Nephron (organoid): Measurements from ENCODE around the gene CCL1.

Experiments used
- H3K27ac Mint-ChIP-seq, 3 experiments: 2 replicates each; pipeline ENCODE4 v1.8.0; 2020; ENCODE audit warnings: mixed read lengths in 3 of 3, mild to moderate bottlenecking in 2 of 3, moderate library complexity in 1 of 3
- H3K27me3 Mint-ChIP-seq: 2 replicates; pipeline ENCODE4 v1.8.0; 2021; ENCODE audit warnings: low read depth, mild to moderate bottlenecking, moderate library complexity, mixed read lengths
- H3K36me3 Mint-ChIP-seq: 2 replicates; pipeline ENCODE4 v1.8.0; 2020; ENCODE audit warnings: low read depth, mixed read lengths
- H3K4me1 Mint-ChIP-seq: 2 replicates; pipeline ENCODE4 v1.8.0; 2020; ENCODE audit warnings: mixed read lengths
- H3K4me3 Mint-ChIP-seq, 3 experiments: 2 replicates each; pipeline ENCODE4 v1.8.0; 2020; ENCODE audit warnings: mild to moderate bottlenecking in 3 of 3, mixed read lengths in 3 of 3, moderate library complexity in 2 of 3
- H3K9me3 Mint-ChIP-seq: 2 replicates; pipeline ENCODE4 v1.8.0; 2020; ENCODE audit warnings: mixed read lengths
- TF ChIP-seq, protein P1 (sequence below), 3 experiments: fragments of 200-600 bp; sonication (generic); IDR thresholded peaks; one replicate each; pipeline ENCODE4 v1.5.0; 2021; ENCODE audit warnings: antibody characterized with exemption in 3 of 3; ENCODE audit not compliant: unreplicated experiment in 3 of 3

CCL1 gene

DNA sequence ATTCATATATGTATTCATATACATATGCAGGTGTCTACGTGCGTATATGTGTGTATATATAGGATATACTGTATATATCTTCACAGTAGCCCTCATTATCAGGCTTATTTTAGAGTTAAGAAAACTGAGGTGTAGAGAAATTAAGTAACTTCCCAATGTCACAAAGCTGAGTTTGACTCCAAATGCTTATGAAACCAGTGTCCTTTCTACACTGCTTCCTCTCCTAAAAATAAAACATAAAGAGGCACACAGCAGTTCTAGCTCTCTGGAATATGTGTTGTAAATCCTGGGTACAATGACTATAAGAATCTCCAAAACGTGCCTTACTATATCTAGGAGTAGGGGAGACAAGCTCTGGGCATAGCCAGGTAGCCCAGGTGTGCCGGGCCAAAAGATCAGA, 40.0 kb upstream of the CCL1 start:
- TF ChIP-seq, protein P1, sequence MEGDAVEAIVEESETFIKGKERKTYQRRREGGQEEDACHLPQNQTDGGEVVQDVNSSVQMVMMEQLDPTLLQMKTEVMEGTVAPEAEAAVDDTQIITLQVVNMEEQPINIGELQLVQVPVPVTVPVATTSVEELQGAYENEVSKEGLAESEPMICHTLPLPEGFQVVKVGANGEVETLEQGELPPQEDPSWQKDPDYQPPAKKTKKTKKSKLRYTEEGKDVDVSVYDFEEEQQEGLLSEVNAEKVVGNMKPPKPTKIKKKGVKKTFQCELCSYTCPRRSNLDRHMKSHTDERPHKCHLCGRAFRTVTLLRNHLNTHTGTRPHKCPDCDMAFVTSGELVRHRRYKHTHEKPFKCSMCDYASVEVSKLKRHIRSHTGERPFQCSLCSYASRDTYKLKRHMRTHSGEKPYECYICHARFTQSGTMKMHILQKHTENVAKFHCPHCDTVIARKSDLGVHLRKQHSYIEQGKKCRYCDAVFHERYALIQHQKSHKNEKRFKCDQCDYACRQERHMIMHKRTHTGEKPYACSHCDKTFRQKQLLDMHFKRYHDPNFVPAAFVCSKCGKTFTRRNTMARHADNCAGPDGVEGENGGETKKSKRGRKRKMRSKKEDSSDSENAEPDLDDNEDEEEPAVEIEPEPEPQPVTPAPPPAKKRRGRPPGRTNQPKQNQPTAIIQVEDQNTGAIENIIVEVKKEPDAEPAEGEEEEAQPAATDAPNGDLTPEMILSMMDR (IDR thresholded peaks at IDR 0.05; ENCODE audit: unreplicated experiment in 3 of 3): no peak
- H3K27me3 Mint-ChIP-seq: peaks cover 24% of the 10 kb centered on the region
- H3K36me3 Mint-ChIP-seq: no peaks in the 10 kb centered on the region
- no peaks in the 10 kb centered on the region for H3K9me3 Mint-ChIP-seq
- no peaks in the 10 kb centered on the region for H3K4me1 Mint-ChIP-seq
- no peak overlapping the region for H3K4me3 Mint-ChIP-seq
- no peak overlapping the region for H3K27ac Mint-ChIP-seq

DNA sequence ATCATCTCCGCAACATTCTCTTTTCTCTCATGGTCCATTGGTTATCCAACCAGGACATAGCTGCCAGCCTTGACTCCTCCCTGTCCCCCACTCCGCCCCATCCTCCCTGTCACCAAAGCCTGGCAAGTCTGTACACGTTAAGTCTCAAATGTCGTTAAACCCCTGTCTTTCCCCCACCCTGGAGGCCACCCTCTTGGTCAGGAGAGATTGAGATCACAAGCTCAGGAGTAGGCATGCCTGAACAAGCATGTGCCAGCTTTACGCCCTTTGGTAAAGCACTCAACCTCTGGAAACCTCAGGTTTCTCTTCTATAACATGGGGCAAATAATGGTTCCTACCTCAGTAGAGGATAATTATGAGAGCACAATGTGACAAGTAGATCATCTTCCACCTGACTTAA, 38.1 kb upstream of the CCL1 start:
- H3K27me3 Mint-ChIP-seq: peaks cover 25% of the 10 kb centered on the region
- no peaks in the 10 kb centered on the region for H3K4me1 Mint-ChIP-seq
- no peaks in the 10 kb centered on the region for H3K36me3 Mint-ChIP-seq
- H3K27ac Mint-ChIP-seq: no peak overlapping the region
- H3K9me3 Mint-ChIP-seq: no peaks in the 10 kb centered on the region
- no peak overlapping the region for H3K4me3 Mint-ChIP-seq
- TF ChIP-seq, protein P1 (IDR thresholded peaks at IDR 0.05; ENCODE audit: unreplicated experiment in 3 of 3): no peak

DNA sequence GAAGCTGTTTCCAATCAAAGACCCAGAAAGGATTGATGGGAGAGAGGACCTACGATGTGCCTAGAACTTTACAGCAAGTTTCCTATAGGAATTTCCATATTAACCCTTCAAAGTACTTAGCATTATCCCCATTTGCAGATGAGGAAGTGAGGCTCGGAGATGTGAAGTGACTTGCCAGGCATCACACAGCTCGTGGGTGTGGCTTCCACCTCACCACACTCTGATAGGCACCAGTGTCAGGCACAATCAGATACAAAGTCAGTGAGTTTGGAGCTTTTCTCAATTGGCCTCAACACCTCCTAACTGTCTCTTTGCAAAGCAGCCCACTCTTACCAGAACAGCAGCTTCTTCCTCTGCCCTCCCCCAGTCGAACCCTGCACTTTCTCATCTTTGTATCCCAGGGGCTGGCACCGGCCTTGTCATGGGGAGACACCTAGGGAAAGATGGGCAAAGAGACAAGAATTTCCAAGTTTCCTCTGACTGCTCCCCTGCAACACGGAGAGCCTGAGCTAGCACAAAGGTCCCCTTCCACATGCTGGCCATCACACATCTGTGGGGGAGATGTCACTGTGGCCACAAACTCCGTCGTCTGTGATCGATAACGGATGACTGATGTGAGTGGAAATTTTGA, 37.4 kb upstream of the CCL1 start:
- H3K27me3 Mint-ChIP-seq: peaks cover 27% of the 10 kb centered on the region
- H3K27ac Mint-ChIP-seq: no peak overlapping the region
- H3K9me3 Mint-ChIP-seq: no peaks in the 10 kb centered on the region
- no peaks in the 10 kb centered on the region for H3K4me1 Mint-ChIP-seq
- H3K4me3 Mint-ChIP-seq: no peak overlapping the region
- no peaks in the 10 kb centered on the region for H3K36me3 Mint-ChIP-seq
- TF ChIP-seq, protein P1 (IDR thresholded peaks at IDR 0.05; ENCODE audit: unreplicated experiment in 3 of 3): no peak

DNA sequence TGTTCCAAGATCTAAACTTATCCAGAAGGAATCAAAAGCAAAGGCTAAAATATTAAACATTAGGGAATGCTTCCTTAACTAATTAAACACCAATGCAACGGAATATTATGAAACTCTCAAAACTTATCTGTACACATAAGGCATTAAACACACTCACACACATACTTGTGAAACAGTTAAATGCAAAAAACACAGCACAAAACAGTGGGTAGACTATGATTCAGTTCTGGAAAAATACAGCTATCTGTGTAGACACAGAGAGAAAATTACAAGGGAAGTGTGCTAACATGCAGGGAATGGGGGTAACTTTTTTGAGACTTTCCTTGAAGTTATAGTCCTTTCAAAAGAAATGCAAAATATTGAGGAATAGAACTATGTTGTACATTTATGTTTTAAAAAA, 36.7 kb upstream of the CCL1 start:
- no peaks in the 10 kb centered on the region for H3K4me1 Mint-ChIP-seq
- no peak overlapping the region for H3K4me3 Mint-ChIP-seq
- H3K27me3 Mint-ChIP-seq: peaks cover 27% of the 10 kb centered on the region
- H3K36me3 Mint-ChIP-seq: no peaks in the 10 kb centered on the region
- TF ChIP-seq, protein P1 (IDR thresholded peaks at IDR 0.05; ENCODE audit: unreplicated experiment in 3 of 3): no peak
- H3K27ac Mint-ChIP-seq: no peak overlapping the region
- no peaks in the 10 kb centered on the region for H3K9me3 Mint-ChIP-seq

DNA sequence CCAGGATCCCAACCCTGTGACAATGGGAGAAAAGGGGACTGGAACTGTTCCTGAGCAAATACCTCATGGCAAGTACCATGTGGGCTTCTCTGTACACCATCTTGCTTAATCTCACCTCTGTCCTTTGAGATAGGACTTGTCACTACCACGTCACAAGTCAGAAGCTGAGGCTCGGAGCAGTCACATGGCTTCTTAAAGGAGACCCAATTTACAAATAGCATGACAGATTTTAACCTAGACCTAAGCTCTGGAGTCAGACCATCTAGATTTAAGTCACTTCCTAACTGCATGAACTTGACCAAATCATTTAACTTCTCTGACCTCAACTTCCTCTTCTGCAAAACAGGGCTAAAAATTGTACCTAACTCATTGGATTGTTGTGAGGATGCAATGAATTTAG, 36.0 kb upstream of the CCL1 start:
- TF ChIP-seq, protein P1 (IDR thresholded peaks at IDR 0.05; ENCODE audit: unreplicated experiment in 3 of 3): no peak
- H3K27me3 Mint-ChIP-seq: peaks cover 27% of the 10 kb centered on the region
- H3K36me3 Mint-ChIP-seq: no peaks in the 10 kb centered on the region
- no peaks in the 10 kb centered on the region for H3K9me3 Mint-ChIP-seq
- no peak overlapping the region for H3K27ac Mint-ChIP-seq
- no peaks in the 10 kb centered on the region for H3K4me1 Mint-ChIP-seq
- H3K4me3 Mint-ChIP-seq: no peak overlapping the region

DNA sequence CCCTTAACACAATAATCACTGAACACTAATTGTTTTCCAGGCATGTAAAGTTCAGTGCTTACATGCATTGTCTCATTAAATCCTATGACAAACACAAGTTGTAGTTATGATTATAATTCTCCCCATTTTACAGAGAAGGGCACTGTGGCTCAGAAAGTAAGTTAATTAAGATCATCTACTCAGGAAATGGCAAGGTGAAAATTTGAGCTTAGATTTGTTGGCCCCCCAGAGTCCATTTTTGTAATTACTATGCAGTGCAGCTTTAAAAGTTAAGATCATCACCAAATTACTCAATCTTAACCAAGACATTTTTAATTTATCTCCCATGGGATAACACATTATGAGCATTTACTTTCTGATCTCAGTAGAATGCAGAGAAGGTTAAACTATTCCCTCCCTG, 34.2 kb upstream of the CCL1 start:
- no peaks in the 10 kb centered on the region for H3K9me3 Mint-ChIP-seq
- H3K4me1 Mint-ChIP-seq: no peaks in the 10 kb centered on the region
- TF ChIP-seq, protein P1 (IDR thresholded peaks at IDR 0.05; ENCODE audit: unreplicated experiment in 3 of 3): no peak
- no peak overlapping the region for H3K27ac Mint-ChIP-seq
- no peaks in the 10 kb centered on the region for H3K36me3 Mint-ChIP-seq
- H3K27me3 Mint-ChIP-seq: peaks cover 35% of the 10 kb centered on the region
- no peak overlapping the region for H3K4me3 Mint-ChIP-seq
